ENCODE data around the gene MEGF11.

- TF ChIP-seq, protein P1, sequence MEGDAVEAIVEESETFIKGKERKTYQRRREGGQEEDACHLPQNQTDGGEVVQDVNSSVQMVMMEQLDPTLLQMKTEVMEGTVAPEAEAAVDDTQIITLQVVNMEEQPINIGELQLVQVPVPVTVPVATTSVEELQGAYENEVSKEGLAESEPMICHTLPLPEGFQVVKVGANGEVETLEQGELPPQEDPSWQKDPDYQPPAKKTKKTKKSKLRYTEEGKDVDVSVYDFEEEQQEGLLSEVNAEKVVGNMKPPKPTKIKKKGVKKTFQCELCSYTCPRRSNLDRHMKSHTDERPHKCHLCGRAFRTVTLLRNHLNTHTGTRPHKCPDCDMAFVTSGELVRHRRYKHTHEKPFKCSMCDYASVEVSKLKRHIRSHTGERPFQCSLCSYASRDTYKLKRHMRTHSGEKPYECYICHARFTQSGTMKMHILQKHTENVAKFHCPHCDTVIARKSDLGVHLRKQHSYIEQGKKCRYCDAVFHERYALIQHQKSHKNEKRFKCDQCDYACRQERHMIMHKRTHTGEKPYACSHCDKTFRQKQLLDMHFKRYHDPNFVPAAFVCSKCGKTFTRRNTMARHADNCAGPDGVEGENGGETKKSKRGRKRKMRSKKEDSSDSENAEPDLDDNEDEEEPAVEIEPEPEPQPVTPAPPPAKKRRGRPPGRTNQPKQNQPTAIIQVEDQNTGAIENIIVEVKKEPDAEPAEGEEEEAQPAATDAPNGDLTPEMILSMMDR (conservative IDR thresholded peaks at IDR 0.05; ENCODE audit: low read depth, low read length), result no peak
- TF ChIP-seq EZH2 (IDR thresholded peaks at IDR 0.05; ENCODE audit: low read length, unreplicated experiment), result no peak
These were observed 290.2 kb downstream of the MEGF11 start for GRCh38 chr15:65963358-65963757.
